Measurements from ENCODE around the gene LTO1.

LTO1 gene

DNA sequence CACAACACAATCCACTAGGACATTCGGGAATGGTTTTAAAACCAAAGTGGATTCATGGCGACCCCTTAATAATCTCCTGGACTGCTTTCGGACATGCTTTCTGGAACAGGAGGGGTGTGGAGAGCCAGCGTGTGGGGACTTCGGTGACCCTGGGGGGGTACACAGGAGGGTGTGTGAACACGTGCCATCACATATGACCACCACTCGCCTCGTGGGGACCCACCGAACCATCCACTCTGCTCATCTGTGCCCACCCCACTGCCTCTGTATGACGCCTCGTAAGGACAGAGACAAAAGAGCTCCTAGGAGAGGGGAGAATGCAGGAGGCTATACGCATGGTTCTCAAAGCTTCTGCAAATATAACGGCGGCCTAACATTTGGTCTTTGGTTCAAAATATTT lies 8.9 kb downstream of the LTO1 start:
- Histone ChIP-seq H3K9me3 (ENCODE audit: severe bottlenecking) (no peaks in the 10 kb centered on the region), H3K36me3 (ENCODE audit: low read depth) (peaks cover 19% of the 10 kb centered on the region), H3K27ac (ENCODE audit: poor library complexity, severe bottlenecking) (no peak overlapping the region), H3K4me3 (ENCODE audit: severe bottlenecking) (no peak overlapping the region), H3K4me1 (ENCODE audit: insufficient read depth, poor library complexity, severe bottlenecking) (no peaks in the 10 kb centered on the region), H3K27me3 (ENCODE audit: insufficient read depth, poor library complexity, severe bottlenecking) (no peaks in the 10 kb centered on the region)
- ATAC-seq (ENCODE audit: low read depth) (no peak), DNase-seq (ENCODE audit: low spot score) (no peak)
- TF ChIP-seq, protein P1, sequence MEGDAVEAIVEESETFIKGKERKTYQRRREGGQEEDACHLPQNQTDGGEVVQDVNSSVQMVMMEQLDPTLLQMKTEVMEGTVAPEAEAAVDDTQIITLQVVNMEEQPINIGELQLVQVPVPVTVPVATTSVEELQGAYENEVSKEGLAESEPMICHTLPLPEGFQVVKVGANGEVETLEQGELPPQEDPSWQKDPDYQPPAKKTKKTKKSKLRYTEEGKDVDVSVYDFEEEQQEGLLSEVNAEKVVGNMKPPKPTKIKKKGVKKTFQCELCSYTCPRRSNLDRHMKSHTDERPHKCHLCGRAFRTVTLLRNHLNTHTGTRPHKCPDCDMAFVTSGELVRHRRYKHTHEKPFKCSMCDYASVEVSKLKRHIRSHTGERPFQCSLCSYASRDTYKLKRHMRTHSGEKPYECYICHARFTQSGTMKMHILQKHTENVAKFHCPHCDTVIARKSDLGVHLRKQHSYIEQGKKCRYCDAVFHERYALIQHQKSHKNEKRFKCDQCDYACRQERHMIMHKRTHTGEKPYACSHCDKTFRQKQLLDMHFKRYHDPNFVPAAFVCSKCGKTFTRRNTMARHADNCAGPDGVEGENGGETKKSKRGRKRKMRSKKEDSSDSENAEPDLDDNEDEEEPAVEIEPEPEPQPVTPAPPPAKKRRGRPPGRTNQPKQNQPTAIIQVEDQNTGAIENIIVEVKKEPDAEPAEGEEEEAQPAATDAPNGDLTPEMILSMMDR (IDR thresholded peaks at IDR 0.05; ENCODE audit: poor library complexity, severe bottlenecking) = no peak

DNA sequence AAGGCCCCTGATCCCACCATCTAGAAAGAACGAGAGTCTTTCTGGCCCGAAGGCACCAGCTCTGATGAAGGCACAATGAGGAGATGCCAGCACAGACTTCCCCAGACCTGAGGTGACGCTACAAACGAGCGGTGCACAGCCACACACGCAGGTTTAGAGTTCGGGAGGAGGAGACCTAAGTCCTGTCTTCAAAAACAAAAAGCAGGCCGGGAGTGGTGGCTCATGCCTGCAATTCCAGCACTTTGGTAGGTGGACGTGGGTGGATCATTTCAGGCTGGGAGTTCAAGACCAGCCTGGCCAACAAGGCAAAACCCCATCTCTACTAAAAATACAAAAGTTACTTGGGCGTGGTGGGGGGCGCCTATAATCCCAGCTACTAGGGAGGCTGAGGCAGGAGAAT lies 9.5 kb downstream of the LTO1 start:
- H3K36me3 ChIP-seq (ENCODE audit: low read depth) = peaks cover 13% of the 10 kb centered on the region
- ATAC-seq (ENCODE audit: low read depth) = no peak
- no peak overlapping the region for H3K27ac ChIP-seq (ENCODE audit: poor library complexity, severe bottlenecking)
- H3K9me3 ChIP-seq (ENCODE audit: severe bottlenecking) = no peaks in the 10 kb centered on the region
- no peak overlapping the region for H3K4me3 ChIP-seq (ENCODE audit: severe bottlenecking)
- DNase-seq (ENCODE audit: low spot score) = no peak
- TF ChIP-seq, protein P1 (IDR thresholded peaks at IDR 0.05; ENCODE audit: poor library complexity, severe bottlenecking) = no peak
- H3K4me1 ChIP-seq (ENCODE audit: insufficient read depth, poor library complexity, severe bottlenecking) = no peaks in the 10 kb centered on the region
- no peaks in the 10 kb centered on the region for H3K27me3 ChIP-seq (ENCODE audit: insufficient read depth, poor library complexity, severe bottlenecking)

DNA sequence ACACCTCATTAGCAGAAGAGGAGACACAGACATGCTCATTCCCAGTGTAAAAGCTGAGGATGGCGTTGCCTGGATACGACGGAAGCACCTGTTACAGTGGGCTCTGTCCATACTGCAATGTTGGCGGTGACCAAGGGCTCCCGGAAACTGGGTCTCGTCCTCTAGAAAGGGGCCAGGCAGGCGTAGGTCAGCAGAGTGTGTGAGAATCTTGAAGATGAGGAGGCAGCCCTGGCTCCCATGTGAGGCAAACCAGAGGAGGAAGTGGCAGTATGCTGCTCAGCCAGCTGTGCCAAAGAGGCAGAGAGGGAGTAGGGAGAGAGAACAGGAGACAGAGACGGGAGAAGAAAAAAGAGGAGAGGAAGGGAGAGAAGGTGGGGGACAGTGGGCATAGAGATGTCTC lies 10.3 kb downstream of the LTO1 start:
- no peaks in the 10 kb centered on the region for H3K4me1 ChIP-seq (ENCODE audit: insufficient read depth, poor library complexity, severe bottlenecking)
- DNase-seq (ENCODE audit: low spot score) = no peak
- peaks cover 9% of the 10 kb centered on the region; the same call in 1 of the 2 replicates for H3K36me3 ChIP-seq (ENCODE audit: low read depth)
- TF ChIP-seq, protein P1 (IDR thresholded peaks at IDR 0.05; ENCODE audit: poor library complexity, severe bottlenecking) = no peak
- H3K27ac ChIP-seq (ENCODE audit: poor library complexity, severe bottlenecking) = no peak overlapping the region
- no peaks in the 10 kb centered on the region for H3K27me3 ChIP-seq (ENCODE audit: insufficient read depth, poor library complexity, severe bottlenecking)
- ATAC-seq (ENCODE audit: low read depth) = no peak
- no peak overlapping the region for H3K4me3 ChIP-seq (ENCODE audit: severe bottlenecking)
- no peaks in the 10 kb centered on the region for H3K9me3 ChIP-seq (ENCODE audit: severe bottlenecking)

DNA sequence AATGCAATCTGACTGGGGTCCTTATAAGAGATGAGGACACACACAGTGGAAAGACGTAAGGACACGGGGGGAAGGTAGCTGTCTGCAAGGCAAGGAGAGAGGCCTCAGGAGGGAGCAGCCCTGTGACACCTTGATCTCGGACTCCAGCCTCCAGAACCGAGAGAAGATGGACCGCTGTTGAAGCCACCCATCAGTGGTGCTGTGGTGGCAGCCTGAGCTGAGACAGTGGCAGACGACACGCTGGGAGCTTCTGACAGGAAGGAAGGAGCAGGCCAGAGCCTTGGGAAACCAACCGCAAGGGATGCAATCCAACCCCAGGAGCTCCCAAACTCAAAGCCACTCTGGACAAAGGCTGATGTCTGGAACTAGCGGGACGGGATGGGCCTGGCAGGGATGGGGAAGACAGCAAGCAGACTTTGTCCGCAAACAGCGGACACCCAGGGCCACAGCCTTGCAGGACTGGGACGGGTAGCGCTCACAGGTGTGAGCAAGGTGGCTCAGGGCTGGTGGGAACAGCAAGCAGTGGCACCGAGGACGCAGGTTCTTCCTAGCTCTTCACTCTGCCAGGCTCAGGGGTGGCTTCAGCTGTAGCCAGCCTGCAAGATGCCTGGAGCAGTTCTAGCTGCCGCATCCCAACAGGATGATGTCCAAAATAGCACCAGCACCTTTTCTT lies 10.9 kb downstream of the LTO1 start:
- ATAC-seq (ENCODE audit: low read depth) (no peak), DNase-seq (ENCODE audit: low spot score) (peak; percentile 48)
- Histone ChIP-seq H3K4me3 (ENCODE audit: severe bottlenecking) (no peak overlapping the region), H3K4me1 (ENCODE audit: insufficient read depth, poor library complexity, severe bottlenecking) (no peaks in the 10 kb centered on the region), H3K27ac (ENCODE audit: poor library complexity, severe bottlenecking) (no peak overlapping the region), H3K27me3 (ENCODE audit: insufficient read depth, poor library complexity, severe bottlenecking) (no peaks in the 10 kb centered on the region), H3K36me3 (ENCODE audit: low read depth) (peaks cover 7% of the 10 kb centered on the region; the same call in 1 of the 2 replicates), H3K9me3 (ENCODE audit: severe bottlenecking) (no peaks in the 10 kb centered on the region)
- TF ChIP-seq, protein P1 (IDR thresholded peaks at IDR 0.05; ENCODE audit: poor library complexity, severe bottlenecking) = no peak

DNA sequence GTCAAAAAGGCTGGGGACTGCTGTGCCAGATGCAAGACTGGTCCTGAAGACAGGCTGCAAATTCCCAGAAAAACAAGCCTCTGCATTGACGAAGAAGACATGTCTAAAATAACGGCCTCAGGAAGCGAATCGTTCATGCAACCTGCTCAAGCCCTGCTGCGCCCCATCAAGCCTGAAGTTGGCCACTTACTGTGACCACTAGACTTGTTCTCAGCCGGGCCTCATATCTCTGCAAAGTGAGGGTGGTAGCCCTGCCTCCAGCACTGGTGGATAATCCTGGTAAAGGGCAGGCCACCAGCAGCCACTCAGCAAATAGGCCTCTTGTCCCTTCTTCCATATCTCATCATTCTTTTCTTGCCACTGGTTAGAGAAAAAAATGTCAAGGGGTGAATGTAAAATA lies 11.8 kb downstream of the LTO1 start:
- H3K4me1 ChIP-seq (ENCODE audit: insufficient read depth, poor library complexity, severe bottlenecking) = no peaks in the 10 kb centered on the region
- ATAC-seq (ENCODE audit: low read depth) (no peak), DNase-seq (ENCODE audit: low spot score) (peak; percentile 40)
- H3K27me3 ChIP-seq (ENCODE audit: insufficient read depth, poor library complexity, severe bottlenecking) = no peaks in the 10 kb centered on the region
- no peak overlapping the region for H3K27ac ChIP-seq (ENCODE audit: poor library complexity, severe bottlenecking)
- H3K9me3 ChIP-seq (ENCODE audit: severe bottlenecking) = no peaks in the 10 kb centered on the region
- 0 out of 2 replicates have a peak, but pooled peaks cover 5% of the 10 kb centered on the region for H3K36me3 ChIP-seq (ENCODE audit: low read depth)
- TF ChIP-seq, protein P1 (IDR thresholded peaks at IDR 0.05; ENCODE audit: poor library complexity, severe bottlenecking) = no peak
- no peak overlapping the region for H3K4me3 ChIP-seq (ENCODE audit: severe bottlenecking)
